GM12891 (cell line): ENCODE measurements around the gene ANKRD34A.

ENCODE experiments used
- DNase-seq: peaks from one replicate; pipeline ENCODE4 v3.0.0; 2011; ENCODE audit warnings: low spot score; ENCODE audit not compliant: insufficient read length
- FAIRE-seq: peaks from 2 replicates; lab custom pipeline; 2011; peaks lifted over from hg19 to GRCh38; lab: Jason Lieb, UNC
- PAX5 ChIP-seq: IDR thresholded peaks from 2 replicates; pipeline ENCODE4 v1.6.1; 2011; ENCODE audit warnings: low read length, moderate library complexity, mild to moderate bottlenecking; ENCODE audit not compliant: insufficient read depth, severe bottlenecking
- POLR2A ChIP-seq: IDR thresholded peaks from 2 replicates; pipeline ENCODE4 v1.6.1; 2011; ENCODE audit warnings: low read depth, low read length, control low read depth
- POLR2AphosphoS5 ChIP-seq: IDR thresholded peaks from 2 replicates; pipeline ENCODE4 v1.6.1; 2011; ENCODE audit warnings: low read depth, low read length, control low read depth
- POU2F2 ChIP-seq: IDR thresholded peaks from 2 replicates; pipeline ENCODE4 v1.6.1; 2011; ENCODE audit warnings: low read depth, mild to moderate bottlenecking, control low read depth, low read length, moderate library complexity
- SPI1 ChIP-seq: IDR thresholded peaks from 2 replicates; pipeline ENCODE4 v1.6.1; 2011; ENCODE audit warnings: low read depth, low read length, control low read depth
- TAF1 ChIP-seq: IDR thresholded peaks from 2 replicates; pipeline ENCODE4 v1.6.1; 2011; ENCODE audit warnings: low read depth, low read length, control low read depth

Gene ANKRD34A

DNA sequence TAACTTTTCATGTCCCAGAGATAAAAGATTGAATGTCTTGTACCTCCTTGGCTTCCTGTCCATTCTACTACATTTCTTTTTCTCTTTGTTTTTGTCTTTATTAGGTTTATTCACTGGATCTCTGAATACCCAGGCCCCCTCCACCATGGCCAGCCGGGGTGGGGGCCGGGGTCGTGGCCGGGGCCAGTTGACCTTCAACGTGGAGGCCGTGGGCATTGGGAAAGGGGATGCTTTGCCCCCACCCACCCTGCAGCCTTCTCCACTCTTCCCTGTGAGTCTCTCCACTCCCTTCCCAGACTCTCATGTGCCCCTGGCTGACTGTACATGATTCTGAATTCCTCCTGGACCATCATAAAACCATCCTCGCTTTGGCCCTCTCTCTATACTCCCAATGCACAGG, 10.3 kb upstream of the ANKRD34A start:
- FAIRE-seq (no peak), DNase-seq (no peak)
- TF ChIP-seq TAF1 (no peak), POU2F2 (no peak), POLR2A (no peak), PAX5 (no peak), POLR2AphosphoS5 (no peak), SPI1 (no peak)

DNA sequence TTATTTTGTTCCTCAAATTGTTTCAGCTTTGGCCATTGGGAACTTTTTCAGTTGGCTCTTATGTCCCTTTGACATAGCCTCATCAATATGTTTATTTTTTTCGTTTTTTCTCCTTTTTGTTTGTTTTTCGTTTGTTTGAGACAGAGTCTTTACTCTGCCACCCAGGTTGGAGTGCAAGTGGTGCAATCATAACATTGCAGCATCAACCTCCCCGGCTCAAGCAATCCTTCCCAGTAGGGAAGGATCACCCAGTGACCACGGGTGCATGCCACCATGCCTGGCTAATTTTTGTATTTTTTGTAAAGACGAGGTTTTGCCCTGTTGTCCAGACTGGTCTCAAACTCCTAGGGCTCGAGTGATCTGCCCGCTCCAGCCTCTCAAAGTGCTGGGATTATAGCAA, 8.2 kb upstream of the ANKRD34A start:
- TF ChIP-seq PAX5 (no peak), POU2F2 (no peak), POLR2A (no peak), TAF1 (no peak), SPI1 (no peak), POLR2AphosphoS5 (no peak)
- no peak for FAIRE-seq
- DNase-seq = no peak

DNA sequence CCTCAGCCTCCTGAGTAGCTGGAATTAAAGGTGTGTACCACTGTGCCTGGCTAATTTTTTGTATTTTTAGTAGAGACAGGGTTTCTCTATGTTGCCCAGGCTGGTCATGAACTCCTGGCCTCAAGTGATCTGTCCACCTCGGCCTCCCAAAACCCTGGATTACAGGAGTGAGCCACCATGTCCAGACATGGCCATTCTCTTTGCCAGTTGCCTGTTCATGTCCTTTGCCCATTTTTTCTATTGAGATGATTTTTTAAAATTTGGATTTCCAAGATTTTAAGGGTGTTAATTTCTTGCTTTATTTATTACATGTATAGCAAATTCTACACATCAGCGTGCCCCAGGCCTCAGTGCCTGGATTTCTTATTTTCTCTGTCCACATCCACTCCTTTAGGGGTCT, 2.9 kb upstream of the ANKRD34A start:
- DNase-seq (no peak), FAIRE-seq (no peak)
- TF ChIP-seq POU2F2 (no peak), POLR2AphosphoS5 (no peak), PAX5 (no peak), TAF1 (no peak), POLR2A (no peak), SPI1 (no peak)

DNA sequence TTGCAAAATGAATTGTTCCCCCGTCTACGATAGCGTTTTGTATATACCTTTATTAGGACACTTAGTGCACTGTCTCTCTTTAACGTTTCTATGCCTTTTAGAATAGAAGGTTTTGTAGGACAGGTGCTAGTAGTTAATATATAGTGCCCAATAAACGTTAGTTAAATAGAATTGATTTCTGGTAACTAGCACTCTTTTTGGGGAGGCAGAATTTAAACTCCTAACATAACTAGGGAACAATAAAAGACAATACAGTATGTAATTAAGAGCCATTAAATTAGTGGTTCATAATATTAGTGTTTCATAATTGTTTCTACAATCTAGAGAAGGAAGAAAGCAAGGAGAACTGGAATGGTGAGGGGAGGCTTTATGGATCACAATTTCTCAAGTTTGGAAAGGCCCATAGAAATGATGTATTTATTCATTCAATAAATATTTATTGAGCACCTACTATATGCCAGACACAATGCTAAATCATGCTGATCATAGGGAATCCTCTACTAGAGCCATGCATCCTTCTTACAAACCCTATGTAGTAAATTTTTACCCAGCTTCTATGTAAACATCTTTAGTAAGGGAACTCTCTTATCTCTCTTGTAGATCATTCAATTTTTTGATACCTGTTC, 857 bp upstream of the ANKRD34A start:
- no peak for DNase-seq
- no peak for TF ChIP-seq POU2F2
- TF ChIP-seq POLR2A = no peak
- TF ChIP-seq PAX5 = no peak
- no peak for TF ChIP-seq TAF1
- no peak for TF ChIP-seq SPI1
- no peak for TF ChIP-seq POLR2AphosphoS5
- FAIRE-seq = no peak

DNA sequence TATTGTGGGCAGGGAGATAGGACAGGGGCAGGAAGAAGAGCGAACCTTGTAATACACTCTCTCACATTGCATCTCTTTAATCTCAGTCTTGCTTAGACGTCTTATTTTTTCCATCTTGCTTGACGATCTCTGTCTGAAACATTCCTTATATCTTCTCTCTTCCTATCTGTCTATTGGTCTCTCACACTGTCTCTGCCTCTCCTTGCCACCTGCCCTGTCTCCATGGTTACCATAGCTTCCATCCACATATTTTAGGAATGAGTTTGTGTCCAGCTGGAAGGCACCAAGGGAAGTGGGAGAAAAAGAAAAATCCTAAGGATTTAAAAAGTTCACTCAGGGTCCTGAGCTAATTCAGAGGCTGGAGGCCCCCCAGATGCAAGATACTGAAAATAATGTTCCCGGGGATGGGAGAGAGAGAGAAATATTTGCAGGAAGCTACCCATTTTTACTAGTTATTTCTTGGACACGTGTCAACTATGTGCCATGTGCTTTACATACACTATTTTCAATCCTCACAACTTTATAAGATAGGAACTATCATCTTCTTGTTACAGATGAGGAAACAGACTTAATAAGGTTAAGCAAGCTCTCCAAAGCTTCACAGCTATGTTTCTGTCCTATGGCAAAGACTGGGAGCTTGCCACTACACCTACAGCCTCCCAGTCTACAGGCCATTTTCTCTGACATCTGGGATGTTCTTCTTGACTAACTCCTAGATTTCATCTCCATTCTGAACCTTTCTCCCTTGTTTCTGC, 933 bp downstream of the ANKRD34A start:
- TF ChIP-seq POU2F2 (no peak), POLR2AphosphoS5 (no peak), TAF1 (no peak), SPI1 (no peak), PAX5 (no peak), POLR2A (no peak)

DNA sequence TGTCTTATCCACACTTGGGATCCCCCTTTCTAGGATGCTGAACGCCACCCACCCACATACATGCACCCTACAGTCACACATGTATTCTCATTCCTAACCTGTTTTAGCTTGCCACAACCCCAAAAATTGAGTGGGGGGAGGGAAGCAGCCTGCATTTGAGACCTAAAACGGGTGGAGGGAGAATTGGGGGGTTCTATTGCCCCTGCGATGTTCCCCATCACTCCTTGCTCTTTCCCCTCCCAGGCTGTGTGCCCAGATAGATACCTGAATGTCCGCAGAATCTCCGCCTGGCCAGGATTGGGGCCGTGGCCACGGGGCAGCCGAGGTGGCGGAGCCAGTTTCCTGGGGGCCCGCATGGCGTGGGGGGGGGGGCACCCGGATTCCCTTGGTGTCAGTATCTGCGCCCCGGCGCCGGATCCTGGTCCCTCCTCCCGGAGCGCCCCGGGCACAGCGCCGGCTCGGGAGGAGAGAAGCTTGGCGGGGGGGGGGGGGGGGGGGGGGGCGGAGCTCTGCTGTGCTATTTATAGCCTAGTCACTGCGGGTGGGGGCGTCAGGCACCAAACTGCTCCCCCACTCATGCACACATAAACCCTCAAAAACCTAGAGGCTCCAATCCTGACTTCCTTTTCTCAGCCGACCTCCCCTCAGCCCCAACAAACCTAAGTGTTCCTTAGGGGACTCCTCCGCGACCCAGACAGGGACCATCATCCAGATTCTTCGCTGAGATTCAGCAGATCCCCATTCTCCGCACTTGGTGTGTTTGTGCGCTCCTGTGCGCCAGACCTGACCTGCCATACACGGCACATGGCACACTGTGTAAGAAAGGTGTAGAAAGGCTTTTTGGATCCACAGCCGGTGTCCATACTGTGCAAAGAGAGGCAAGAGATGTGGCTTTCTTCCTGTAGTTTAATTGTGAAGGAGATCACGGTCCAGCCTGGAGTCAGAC, 1.9 kb downstream of the ANKRD34A start:
- no peak for FAIRE-seq
- TF ChIP-seq PAX5 (no peak), POLR2AphosphoS5 (no peak), SPI1 (no peak), TAF1 (no peak), POU2F2 (no peak), POLR2A (no peak)
- no peak for DNase-seq

More for the DNA sequence above, 933 bp downstream of the ANKRD34A start:
- no peak for FAIRE-seq
- DNase-seq = no peak

DNA sequence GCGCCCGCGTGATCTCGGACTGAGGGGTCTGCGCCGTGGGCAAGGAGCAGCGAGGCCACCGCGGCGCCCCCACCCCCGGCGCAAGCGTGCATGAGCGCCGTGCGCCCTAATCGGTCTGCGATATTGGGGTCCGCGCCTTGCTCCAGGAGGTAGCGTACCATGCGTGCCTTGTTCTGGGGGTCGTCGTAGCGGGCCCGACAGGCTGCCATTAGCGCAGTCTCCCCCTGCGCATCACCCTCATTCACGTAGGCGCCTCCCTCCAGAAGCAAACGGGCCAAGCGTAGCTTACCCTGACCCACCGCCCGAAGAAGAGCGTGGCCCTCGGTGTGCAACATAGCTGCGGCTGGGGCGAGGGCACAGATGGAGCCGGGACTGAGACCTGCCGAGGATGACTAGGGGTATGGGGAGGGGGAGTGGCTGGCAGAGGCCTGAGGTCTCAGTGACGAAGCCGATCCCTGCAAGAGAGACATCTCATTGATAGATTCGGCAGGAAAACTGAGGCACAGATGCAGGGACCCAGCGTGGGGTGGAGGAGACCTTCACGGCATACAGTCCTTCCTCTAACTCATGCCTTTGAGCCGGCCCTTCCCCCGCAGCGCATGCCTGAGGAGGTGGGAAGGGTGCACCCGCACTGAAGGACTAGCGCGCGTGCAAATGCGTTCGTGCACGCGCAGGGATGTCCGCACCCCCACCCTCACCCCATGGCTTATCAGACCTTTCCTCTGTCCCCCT, 2.8 kb downstream of the ANKRD34A start:
- no peak for DNase-seq
- TF ChIP-seq POU2F2 (0 out of 2 replicates have a peak, but pooled peaks have one; percentile 49), TAF1 (no peak), POLR2A (no peak)
- peak; percentile 88 for FAIRE-seq

DNA sequence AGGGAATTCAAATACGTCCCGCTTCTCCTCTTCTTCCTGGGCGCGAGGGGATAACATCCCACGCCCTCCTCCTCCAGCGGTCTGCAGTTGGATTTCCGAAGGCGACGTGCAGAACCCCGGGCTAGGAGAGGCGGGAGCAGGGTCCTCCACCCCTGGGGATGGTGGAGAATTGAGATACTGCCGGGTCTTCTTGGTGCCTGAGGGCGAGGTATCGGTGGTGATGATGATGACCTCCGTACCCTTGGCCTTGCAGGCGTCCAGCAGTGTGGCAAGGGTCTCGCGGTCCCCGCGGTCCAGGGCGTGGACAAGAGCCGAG, 3.3 kb downstream of the ANKRD34A start:
- TF ChIP-seq POU2F2 (no peak), POLR2AphosphoS5 (no peak), SPI1 (no peak), TAF1 (no peak), POLR2A (no peak), PAX5 (no peak)
- FAIRE-seq (no peak), DNase-seq (no peak)
